Activated CD8-positive, alpha-beta memory T cell treated with anti-CD3 and anti-CD28 coated beads, Interleukin-2, amount 10 ng/mL, durations not matched to agents 7 days and 5 days (primary cell): ENCODE results near the gene DOP1B. TPM values are rescaled to one million over a fixed set of nuclear protein-coding genes. Genes with fewer than 3 reads are reported as not detected.

ENCODE experiments used
- ATAC-seq: fragments of 150-1000 bp; cut with Tn5 transposase; one replicate; pipeline ENCODE4 v1.10.0; 2021; ENCODE audit warnings: moderate library complexity
- CTCF ChIA-PET: fragments of 350-600 bp; sonication (Branson Sonifier 250); formaldehyde crosslinking; loops from one replicate; lab custom pipeline; 2021; ENCODE audit warnings: antibody characterized with exemption; lab: Charles Lee
- DNase-seq: peaks from one replicate; pipeline ENCODE4 v3.0.0-alpha.2; 2020
- H3K27ac Mint-ChIP-seq: one replicate; pipeline ENCODE4 v1.8.0; 2021; ENCODE audit warnings: mild to moderate bottlenecking, mixed read lengths
- H3K27me3 Mint-ChIP-seq: one replicate; pipeline ENCODE4 v1.8.0; 2021; ENCODE audit warnings: mixed read lengths
- H3K36me3 Mint-ChIP-seq: one replicate; pipeline ENCODE4 v1.8.0; 2021; ENCODE audit warnings: mild to moderate bottlenecking, mixed read lengths
- H3K4me1 Mint-ChIP-seq: one replicate; pipeline ENCODE4 v1.8.0; 2021; ENCODE audit warnings: mixed read lengths
- H3K4me3 Mint-ChIP-seq: one replicate; pipeline ENCODE4 v1.8.0; 2021; ENCODE audit warnings: mild to moderate bottlenecking, moderate library complexity, mixed read lengths
- H3K9me3 Mint-ChIP-seq: one replicate; pipeline ENCODE4 v1.8.0; 2022; ENCODE audit warnings: low read depth, mixed read lengths
- total RNA-seq, 2 experiments: library from RNA; stranded (reverse); gene quantifications; one replicate each; pipeline ENCODE4 v1.2.3, GENCODE V29; 2021

The DOP1B gene
- total RNA-seq, 2 experiments from 2014 or later = 20.2 to 25.5 TPM

- H3K27ac Mint-ChIP-seq = no peak overlapping the region
- H3K9me3 Mint-ChIP-seq = no peaks in the 10 kb centered on the region
- peaks cover 11% of the 10 kb centered on the region for H3K36me3 Mint-ChIP-seq
- ATAC-seq = no peak
- H3K4me1 Mint-ChIP-seq = peaks cover 30% of the 10 kb centered on the region
- CTCF ChIA-PET = interaction anchor here (1.0 to 1.2 kb wide), 2 partner anchors 54 to 56 kb away, joined by 3 read pairs; no protein-coding TSS in a partner anchor
- no peak for DNase-seq
- no peaks in the 10 kb centered on the region for H3K27me3 Mint-ChIP-seq
- no peak overlapping the region for H3K4me3 Mint-ChIP-seq
These were observed 8.7 kb upstream of the DOP1B start for GRCh38 chr21:36147911-36148310.

GRCh38 chr21:36148886-36149285, 7.7 kb upstream of the DOP1B start:
- CTCF ChIA-PET = interaction anchor here (2.7 to 5.7 kb wide), 2 partner anchors 8 to 61 kb away, joined by 10 to 81 read pairs; no protein-coding TSS in a partner anchor

GRCh38 chr21:36149788-36150711, 6.6 kb upstream of the DOP1B start:
- H3K4me3 Mint-ChIP-seq = no peak overlapping the region
- H3K27me3 Mint-ChIP-seq = no peaks in the 10 kb centered on the region
- ATAC-seq = peak; percentile 43
- peak overlapping the region; percentile 70 for H3K27ac Mint-ChIP-seq
- peaks cover 32% of the 10 kb centered on the region for H3K4me1 Mint-ChIP-seq
- H3K9me3 Mint-ChIP-seq = no peaks in the 10 kb centered on the region
- peaks cover 11% of the 10 kb centered on the region for H3K36me3 Mint-ChIP-seq
- no peak for DNase-seq
- CTCF ChIA-PET = interaction anchor here (1.1 to 5.7 kb wide), 6 partner anchors 10 to 181 kb away, joined by 4 to 81 read pairs (median 6); no protein-coding TSS in a partner anchor

More at GRCh38 chr21:36148886-36149285, 7.7 kb upstream of the DOP1B start:
- H3K36me3 Mint-ChIP-seq = peaks cover 11% of the 10 kb centered on the region
- H3K9me3 Mint-ChIP-seq = no peaks in the 10 kb centered on the region
- no peaks in the 10 kb centered on the region for H3K27me3 Mint-ChIP-seq
- no peak overlapping the region for H3K27ac Mint-ChIP-seq
- no peak overlapping the region for H3K4me3 Mint-ChIP-seq
- H3K4me1 Mint-ChIP-seq = peaks cover 33% of the 10 kb centered on the region
- ATAC-seq = no peak
- no peak for DNase-seq

GRCh38 chr21:36155603-36156338, 853 bp upstream of the DOP1B start:
- H3K4me1 Mint-ChIP-seq = peaks cover 25% of the 10 kb centered on the region
- peak overlapping the region; percentile 78 for H3K4me3 Mint-ChIP-seq
- ATAC-seq (no peak), DNase-seq (no peak)
- H3K27me3 Mint-ChIP-seq = no peaks in the 10 kb centered on the region
- CTCF ChIA-PET = interaction anchor here (1.0 to 2.7 kb wide), 5 partner anchors 12 to 165 kb away, joined by 3 to 9 read pairs (median 5); partner anchors contain the start of gene MORC3
- H3K27ac Mint-ChIP-seq = peak overlapping the region; percentile 68
- H3K36me3 Mint-ChIP-seq = peaks cover 6% of the 10 kb centered on the region
- no peaks in the 10 kb centered on the region for H3K9me3 Mint-ChIP-seq

DNA sequence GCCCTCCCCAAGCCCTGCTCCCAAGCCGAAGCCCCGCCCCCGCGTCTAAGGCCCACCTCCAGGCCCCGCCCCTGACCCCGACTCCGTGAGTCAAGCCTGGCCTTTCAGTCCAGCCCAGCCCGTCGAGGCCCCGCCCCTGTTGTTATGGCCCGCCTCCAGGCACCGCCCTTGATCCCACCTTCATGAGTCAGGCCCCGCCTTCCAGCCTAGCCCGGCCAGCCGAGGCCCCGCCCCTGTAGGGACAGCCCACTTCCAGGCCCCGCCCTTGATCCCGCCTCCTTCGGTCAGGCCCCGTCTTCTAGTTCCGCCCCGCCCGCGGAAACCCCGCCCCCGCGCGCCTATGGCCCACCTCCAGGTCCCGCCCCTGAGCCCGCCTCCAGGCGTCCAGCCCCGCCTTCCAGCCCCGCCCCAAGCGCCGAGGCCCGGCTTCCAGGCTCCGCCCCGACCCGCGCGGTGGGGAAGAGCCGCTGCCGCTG, 247 bp upstream of the DOP1B start:
- H3K4me1 Mint-ChIP-seq = peaks cover 25% of the 10 kb centered on the region

GRCh38 chr21:36159356-36159921, 2.8 kb downstream of the DOP1B start:
- Mint-ChIP-seq H3K4me3 (no peak overlapping the region), H3K4me1 (peaks cover 21% of the 10 kb centered on the region), H3K9me3 (no peaks in the 10 kb centered on the region), H3K27me3 (no peaks in the 10 kb centered on the region), H3K36me3 (peaks cover 8% of the 10 kb centered on the region), H3K27ac (no peak overlapping the region)
- ATAC-seq (no peak), DNase-seq (no peak)
- CTCF ChIA-PET = interaction anchor here (1.6 to 1.7 kb wide), 2 partner anchors 10 to 18 kb away, joined by 3 to 4 read pairs; no protein-coding TSS in a partner anchor

More for the DNA sequence above, 247 bp upstream of the DOP1B start:
- DNase-seq = peak; percentile 100
- peaks cover 7% of the 10 kb centered on the region for H3K36me3 Mint-ChIP-seq
- H3K27me3 Mint-ChIP-seq = no peaks in the 10 kb centered on the region
- H3K27ac Mint-ChIP-seq = no peak overlapping the region
- peak overlapping the region; percentile 78 for H3K4me3 Mint-ChIP-seq
- CTCF ChIA-PET = interaction anchor here (1.0 to 2.7 kb wide), 5 partner anchors 13 to 164 kb away, joined by 3 to 9 read pairs (median 5); partner anchors contain the start of gene MORC3
- peak; percentile 90 for ATAC-seq
- no peaks in the 10 kb centered on the region for H3K9me3 Mint-ChIP-seq

- Mint-ChIP-seq H3K4me3 (no peak overlapping the region), H3K9me3 (no peaks in the 10 kb centered on the region), H3K4me1 (peaks cover 15% of the 10 kb centered on the region), H3K27me3 (no peaks in the 10 kb centered on the region), H3K27ac (no peak overlapping the region), H3K36me3 (peaks cover 8% of the 10 kb centered on the region)
- no peak for DNase-seq
- CTCF ChIA-PET = interaction anchor here (1.6 to 1.7 kb wide), 2 partner anchors 9 to 19 kb away, joined by 3 to 4 read pairs; no protein-coding TSS in a partner anchor
- no peak for ATAC-seq
These were observed 4.2 kb downstream of the DOP1B start for GRCh38 chr21:36160850-36161178.

DNA sequence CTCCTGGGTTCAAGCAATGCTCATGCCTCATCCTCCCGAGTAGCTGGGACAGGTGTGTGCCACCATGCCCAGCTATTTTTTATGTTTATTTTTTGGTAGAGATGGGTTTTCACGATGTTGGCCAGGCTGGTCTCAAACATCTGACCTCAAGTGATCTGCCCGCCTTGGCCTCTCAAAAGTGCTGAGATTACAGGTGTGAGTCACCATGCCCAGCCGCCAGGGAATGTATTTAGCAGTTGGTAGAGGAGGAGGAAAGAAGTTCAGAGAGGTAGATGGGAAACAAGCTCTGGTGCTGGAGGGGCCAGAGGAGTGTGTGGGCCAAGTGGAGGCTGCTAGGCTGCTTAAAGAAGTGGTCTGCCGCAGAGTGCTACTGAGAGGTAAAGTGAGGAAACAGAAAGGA, 6.0 kb downstream of the DOP1B start:
- Mint-ChIP-seq H3K4me3 (no peak overlapping the region), H3K36me3 (peaks cover 12% of the 10 kb centered on the region), H3K27me3 (no peaks in the 10 kb centered on the region), H3K4me1 (peaks cover 11% of the 10 kb centered on the region), H3K27ac (no peak overlapping the region), H3K9me3 (no peaks in the 10 kb centered on the region)
- CTCF ChIA-PET = interaction anchor here (2.9 kb wide), 1 partner anchor 11 kb away, joined by 16 read pairs; no protein-coding TSS in a partner anchor
- DNase-seq (no peak), ATAC-seq (no peak)

- DNase-seq (no peak), ATAC-seq (no peak)
- CTCF ChIA-PET = interaction anchor here (1.1 to 2.9 kb wide), 3 partner anchors 10 to 46 kb away, joined by 3 to 16 read pairs (median 4); no protein-coding TSS in a partner anchor
- H3K4me1 Mint-ChIP-seq = peaks cover 5% of the 10 kb centered on the region
- H3K9me3 Mint-ChIP-seq = no peaks in the 10 kb centered on the region
- H3K4me3 Mint-ChIP-seq = no peak overlapping the region
- no peaks in the 10 kb centered on the region for H3K27me3 Mint-ChIP-seq
- peaks cover 14% of the 10 kb centered on the region for H3K36me3 Mint-ChIP-seq
- no peak overlapping the region for H3K27ac Mint-ChIP-seq
These were observed 7.4 kb downstream of the DOP1B start for GRCh38 chr21:36163750-36164741.

DNA sequence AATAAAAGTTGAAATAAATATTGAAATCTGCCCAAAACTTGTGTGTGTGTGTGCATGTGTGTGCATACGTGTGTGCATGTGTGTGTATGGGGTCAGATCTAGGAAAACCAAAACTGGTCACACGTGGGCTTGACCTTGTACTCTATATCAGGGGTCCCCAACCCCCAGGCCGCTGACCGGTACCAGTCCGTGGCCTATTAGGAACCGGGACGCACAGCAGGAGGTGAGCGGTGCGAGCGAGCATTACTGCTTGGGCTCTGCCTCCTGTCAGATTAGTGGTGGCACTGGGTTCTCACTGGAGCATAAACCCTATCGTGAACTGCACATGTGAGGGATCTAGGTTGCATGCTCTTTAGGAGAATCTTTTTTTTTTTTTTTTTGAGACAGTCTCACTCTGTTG, 8.7 kb downstream of the DOP1B start:
- H3K36me3 Mint-ChIP-seq = peaks cover 16% of the 10 kb centered on the region
- ATAC-seq = no peak
- H3K27ac Mint-ChIP-seq = no peak overlapping the region
- no peaks in the 10 kb centered on the region for H3K9me3 Mint-ChIP-seq
- DNase-seq = no peak
- CTCF ChIA-PET = no interaction called here
- H3K4me1 Mint-ChIP-seq = peaks cover 2% of the 10 kb centered on the region
- H3K4me3 Mint-ChIP-seq = no peak overlapping the region
- no peaks in the 10 kb centered on the region for H3K27me3 Mint-ChIP-seq

GRCh38 chr21:36166705-36167104, 10.1 kb downstream of the DOP1B start:
- no peak overlapping the region for H3K4me3 Mint-ChIP-seq
- peaks cover 4% of the 10 kb centered on the region for H3K4me1 Mint-ChIP-seq
- CTCF ChIA-PET = interaction anchor here (0.6 to 1.1 kb wide), 2 partner anchors 14 to 796 kb away, joined by 3 read pairs; no protein-coding TSS in a partner anchor
- no peak overlapping the region for H3K27ac Mint-ChIP-seq
- H3K9me3 Mint-ChIP-seq = no peaks in the 10 kb centered on the region
- no peak for DNase-seq
- no peaks in the 10 kb centered on the region for H3K27me3 Mint-ChIP-seq
- H3K36me3 Mint-ChIP-seq = peaks cover 16% of the 10 kb centered on the region
- no peak for ATAC-seq

DNA sequence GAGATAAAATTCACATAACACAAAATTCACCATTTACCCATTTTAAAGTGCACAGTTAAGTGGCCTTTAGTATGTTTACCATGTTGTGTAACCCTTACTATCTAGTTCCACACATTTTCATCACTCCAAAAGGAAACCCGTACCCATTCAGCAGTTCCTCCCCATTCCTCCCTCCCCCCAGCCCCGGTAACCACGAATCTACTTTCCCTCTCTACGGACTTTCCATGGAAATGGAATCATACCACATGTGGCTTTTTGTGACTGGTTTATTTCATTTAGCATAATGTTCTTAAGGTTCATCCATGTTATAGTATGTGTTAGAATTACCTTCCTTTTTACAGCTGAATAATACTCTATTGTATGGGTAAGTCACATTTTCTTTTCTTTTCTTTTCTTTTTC, 10.9 kb downstream of the DOP1B start:
- Mint-ChIP-seq H3K36me3 (peaks cover 17% of the 10 kb centered on the region), H3K4me1 (peaks cover 6% of the 10 kb centered on the region), H3K4me3 (no peak overlapping the region), H3K9me3 (no peaks in the 10 kb centered on the region), H3K27ac (no peak overlapping the region), H3K27me3 (no peaks in the 10 kb centered on the region)
- DNase-seq (no peak), ATAC-seq (no peak)
- CTCF ChIA-PET = no interaction called here
